GM20431 (cell line): ENCODE data around the gene C12orf43.

ENCODE experiments used
- in situ Hi-C: fragments of 300-500 bp; cut with MseI, MboI; formaldehyde crosslinking; loops from one replicate; pipeline ENCODE4 v1.15.0; 2020; ENCODE audit warnings: low sequenced_read_pairs; ENCODE audit not compliant: unreplicated experiment

Gene C12orf43

DNA sequence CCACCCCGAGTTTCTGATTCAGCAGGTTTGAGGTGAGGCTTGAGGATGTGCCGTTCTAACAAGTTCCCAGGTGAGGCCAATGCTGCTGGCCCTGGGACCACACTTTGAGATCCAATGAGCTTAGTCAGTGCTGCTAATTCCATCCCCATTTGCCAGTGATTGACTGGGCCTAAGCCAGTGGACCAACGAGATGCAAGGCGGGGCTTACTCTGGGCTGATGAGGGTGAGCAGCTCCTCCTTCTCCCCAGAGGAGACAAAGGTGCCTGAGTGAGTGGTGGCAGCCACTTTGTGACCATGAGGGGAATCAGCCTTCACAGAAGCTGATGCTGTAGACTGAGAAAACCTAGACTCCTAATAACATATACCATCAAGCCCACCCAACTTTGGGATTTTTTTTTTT is 61.1 kb downstream of the C12orf43 start:
- in situ Hi-C loops: no loop called here

GRCh38 chr12:120950807-120951206 is 65.5 kb downstream of the C12orf43 start:
- in situ Hi-C loops: no loop called here
